Measurements from ENCODE around the gene NFKBIL1. TPM values are rescaled to one million over a fixed set of nuclear protein-coding genes. Genes with fewer than 3 reads are reported as not detected.

The NFKBIL1 gene
- polyA plus RNA-seq, 2 of the 4 experiments (the other 2 are of a cell fraction): 5.2 to 9.0 TPM

- ChIA-PET CTCF (interaction anchor here (0.5 to 3.7 kb wide), 7 partner anchors 10 to 299 kb away, joined by 3 to 10 read pairs (median 6); partner anchors contain the start of genes ATP6V1G2, LTA, LTB and NFKBIL1), POLR2A (no interaction called here)
- no peak for DNase-seq (ENCODE audit: low read depth in 1 of 2, low spot score in 1 of 2)
- Histone ChIP-seq H3K4me3 (no peak overlapping the region), H3K4me1 (peaks cover 24% of the 10 kb centered on the region), H3K27ac (no peak overlapping the region), H3K4me2 (no peak overlapping the region), H3K9me3 (no peaks in the 10 kb centered on the region)
- no peak for ATAC-seq
- TF ChIP-seq CBX8 (IDR thresholded peaks at IDR 0.05): no peak
- TF ChIP-seq KDM5A (IDR thresholded peaks at IDR 0.05): no peak
- no peak for TF ChIP-seq CHD2 (IDR thresholded peaks at IDR 0.05; ENCODE audit: low read length, partially characterized antibody)
- FAIRE-seq: no peak
- WGBS (ENCODE audit: missing lambda C conversion rate): 88% methylated on average over 21 of the region's 24 CpGs
Observed at GRCh38 chr6:31557443-31558317, 10.3 kb downstream of the NFKBIL1 start.

- Histone ChIP-seq H3K9me3 (no peaks in the 10 kb centered on the region), H3K27ac (no peak overlapping the region; a peak in 1 of 6 replicates), H3K4me3 (no peak overlapping the region), H3K4me2 (no peak overlapping the region), H3K4me1 (peaks cover 27% of the 10 kb centered on the region)
- ATAC-seq (no peak), FAIRE-seq (no peak), DNase-seq (ENCODE audit: low read depth in 1 of 2, low spot score in 1 of 2) (no peak)
- 67% methylated on average over 1 of the region's 8 CpGs for WGBS (ENCODE audit: missing lambda C conversion rate)
- CTCF ChIA-PET: interaction anchor here (0.6 to 3.7 kb wide), 6 partner anchors 10 to 136 kb away, joined by 3 to 10 read pairs (median 6); partner anchors contain the start of genes ATP6V1G2, LTA, LTB and NFKBIL1
- TF ChIP-seq EHMT2 (IDR thresholded peaks at IDR 0.05; ENCODE audit: low read depth) (no peak), HDAC2 (IDR thresholded peaks at IDR 0.05) (no peak), CEBPB (IDR thresholded peaks at IDR 0.05) (no peak), ZSCAN20 (CRISPR knock-in tag; IDR thresholded peaks at IDR 0.05) (no peak), JUN (IDR thresholded peaks at IDR 0.05) (no peak)
- POLR2A ChIA-PET: no interaction called here
Observed at GRCh38 chr6:31558318-31558625, 10.9 kb downstream of the NFKBIL1 start.

GRCh38 chr6:31558631-31559500, 11.5 kb downstream of the NFKBIL1 start:
- Histone ChIP-seq H3K4me3 (no peak overlapping the region), H3K4me2 (no peak overlapping the region), H3K27ac (peak overlapping the region in 1 of 2 experiments; percentile 74; a peak in 2 of 6 replicates), H3K9me3 (no peaks in the 10 kb centered on the region), H3K4me1 (peaks cover 27% of the 10 kb centered on the region)
- POLR2A ChIA-PET: no interaction called here
- 93% methylated on average over 11 of the region's 14 CpGs for WGBS (ENCODE audit: missing lambda C conversion rate)
- FAIRE-seq: no peak
- DNase-seq (ENCODE audit: low read depth in 1 of 2, low spot score in 1 of 2): no peak
- ATAC-seq: no peak
- TF ChIP-seq CEBPB (IDR thresholded peaks at IDR 0.05) (no peak), EHF (CRISPR knock-in tag; IDR thresholded peaks at IDR 0.05) (no peak), ZSCAN20 (CRISPR knock-in tag; IDR thresholded peaks at IDR 0.05) (no peak), ZNF302 (CRISPR knock-in tag; IDR thresholded peaks at IDR 0.05) (no peak), BHLHE40 (IDR thresholded peaks at IDR 0.05; ENCODE audit: low read depth, low read length) (no peak), CBX8 (IDR thresholded peaks at IDR 0.05) (no peak), BCL3 (IDR thresholded peaks at IDR 0.05) (no peak), SMC3 (IDR thresholded peaks at IDR 0.05) (no peak), MAZ (IDR thresholded peaks at IDR 0.05; ENCODE audit: borderline replicate concordance, low read depth, low read length) (no peak), CHD4 (IDR thresholded peaks at IDR 0.05; ENCODE audit: borderline replicate concordance) (no peak), HOXB5 (CRISPR knock-in tag; IDR thresholded peaks at IDR 0.05) (no peak), JUNB (IDR thresholded peaks at IDR 0.05) (no peak), NR3C1 (IDR thresholded peaks at IDR 0.05) (no peak), FOXS1 (CRISPR knock-in tag; IDR thresholded peaks at IDR 0.05) (no peak), ZFP36 (IDR thresholded peaks at IDR 0.05; ENCODE audit: borderline replicate concordance, partially characterized antibody) (no peak), RAD21 (conservative IDR thresholded peaks at IDR 0.05 in 1 of 2, IDR thresholded peaks at IDR 0.05 in 1 of 2) (no peak)
- CTCF ChIA-PET: interaction anchor here (0.6 to 3.7 kb wide), 8 partner anchors 10 to 135 kb away, joined by 3 to 10 read pairs (median 5); partner anchors contain the start of genes ATP6V1G2, LTA, LTB and NFKBIL1
